Pericardium fibroblast (primary cell): Measurements from ENCODE around the gene TMEM98. TPM values are rescaled to one million over a fixed set of nuclear protein-coding genes. Genes with fewer than 3 reads are reported as not detected.

Source experiments
- total RNA-seq: library from RNA; depleted of rRNA; stranded (reverse); fragments of >200 nt; gene quantifications from 2 replicates; pipeline ENCODE4 v1.2.3, GENCODE V29; 2015

TMEM98 gene, protein sequence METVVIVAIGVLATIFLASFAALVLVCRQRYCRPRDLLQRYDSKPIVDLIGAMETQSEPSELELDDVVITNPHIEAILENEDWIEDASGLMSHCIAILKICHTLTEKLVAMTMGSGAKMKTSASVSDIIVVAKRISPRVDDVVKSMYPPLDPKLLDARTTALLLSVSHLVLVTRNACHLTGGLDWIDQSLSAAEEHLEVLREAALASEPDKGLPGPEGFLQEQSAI
- 110 and 131 TPM in 2 replicates for total RNA-seq

DNA sequence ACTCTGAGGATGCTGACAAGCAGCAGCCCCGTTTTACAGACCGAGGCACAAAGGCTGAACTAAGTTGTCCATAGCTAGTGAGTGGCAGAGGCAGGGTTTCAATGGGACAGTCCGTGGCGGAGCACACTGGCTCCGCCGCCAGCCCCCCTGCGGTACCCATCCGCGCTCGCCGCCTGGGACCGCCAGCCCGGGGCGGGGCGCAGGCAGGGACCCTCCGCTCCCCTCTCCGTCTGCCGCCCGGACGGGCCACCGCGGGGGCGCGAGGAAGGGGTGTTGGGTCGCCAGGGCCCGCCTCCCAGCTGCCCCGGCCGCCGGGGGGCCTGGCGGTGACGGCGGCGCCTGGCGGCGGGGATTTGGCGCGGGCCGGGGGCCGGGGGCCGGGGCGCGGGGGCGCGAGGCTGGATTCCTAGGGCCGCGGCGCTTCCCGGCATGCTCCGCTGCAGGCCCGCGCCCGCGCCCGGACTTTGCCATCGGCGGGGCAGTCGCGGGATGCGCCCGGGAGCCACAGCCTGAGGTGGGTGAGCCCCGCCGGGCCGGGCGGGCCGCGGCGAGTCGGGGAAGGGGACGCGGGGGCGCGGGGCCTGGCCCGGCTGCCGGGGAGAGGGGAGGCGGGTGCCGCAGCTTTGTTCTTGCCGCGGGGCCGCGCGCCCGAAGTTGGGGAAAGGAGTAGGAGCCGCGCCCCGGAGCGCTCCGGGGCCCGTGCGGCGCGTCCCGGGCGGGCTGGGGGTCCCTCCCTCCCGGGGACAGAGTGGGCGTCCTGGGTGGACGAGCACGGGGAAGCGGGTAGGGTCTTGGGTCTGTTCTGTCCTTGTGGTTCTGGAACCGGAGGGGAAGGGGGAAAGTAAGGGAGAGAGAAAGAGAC, at the start of gene TMEM98:
Gene TMEM98, plus strand, starts transcription at position 430 of the 862 bp plus-strand sequence. CDS start 3,376 bp downstream, outside the sequence.

Other genes with a start within 250 kb of the TMEM98 start
- gene MYO1D, start 51.0 kb upstream of the TMEM98 start, total RNA-seq: 5.3 and 6.0 TPM in 2 replicates
- gene SPACA3, start 63.7 kb downstream of the TMEM98 start, total RNA-seq: not detected in 2 replicates